NCI-H1417 treated with DMSO at 0.1 percent for 48 hours (cell line): ENCODE measurements around the gene SSTR5.
"Not testable (repeated sequence)": the region's sequence is repeated elsewhere in the genome, so short reads cannot be mapped to it uniquely, and the experiment has no call there.

Source experiments
- DNase-seq: peaks from one replicate; lab custom pipeline; 2025; lab: John Stamatoyannopoulos, UW

The SSTR5 gene

GRCh38 chr16:1073566-1074378 is 1.2 kb downstream of the SSTR5 start:
- no peak for DNase-seq

GRCh38 chr16:1074379-1074649 is 1.8 kb downstream of the SSTR5 start:
- no peak for DNase-seq

GRCh38 chr16:1075546-1075945 is 3.0 kb downstream of the SSTR5 start:
- DNase-seq: no peak

- no peak for DNase-seq
These were observed 4.4 kb downstream of the SSTR5 start for GRCh38 chr16:1076801-1077576.

GRCh38 chr16:1077877-1078578 is 5.5 kb downstream of the SSTR5 start:
- DNase-seq: no peak

- peak; percentile 63 for DNase-seq
These were observed 6.1 kb downstream of the SSTR5 start for GRCh38 chr16:1078579-1079021.

GRCh38 chr16:1079341-1079740 is 6.8 kb downstream of the SSTR5 start:
- no peak for DNase-seq

- DNase-seq: no peak
These were observed 7.4 kb downstream of the SSTR5 start for GRCh38 chr16:1079786-1080525.

GRCh38 chr16:1080801-1081733 is 8.5 kb downstream of the SSTR5 start:
- no peak for DNase-seq

- DNase-seq: no peak
These were observed 9.3 kb downstream of the SSTR5 start for GRCh38 chr16:1081734-1082265.

- no peak for DNase-seq
These were observed 9.9 kb downstream of the SSTR5 start for GRCh38 chr16:1082266-1082951.

GRCh38 chr16:1082952-1083675 is 10.6 kb downstream of the SSTR5 start:
- no peak for DNase-seq

- no peak for DNase-seq
These were observed 12.4 kb downstream of the SSTR5 start for GRCh38 chr16:1084971-1085370.

- DNase-seq: not testable (repeated sequence)
These were observed 13.9 kb downstream of the SSTR5 start for GRCh38 chr16:1086443-1086842.

- DNase-seq: no peak
These were observed 16.0 kb downstream of the SSTR5 start for GRCh38 chr16:1088295-1089170.

GRCh38 chr16:1089439-1089821 is 16.9 kb downstream of the SSTR5 start:
- no peak for DNase-seq

- no peak for DNase-seq
These were observed 17.5 kb downstream of the SSTR5 start for GRCh38 chr16:1089822-1090619.
